CD14-positive monocyte (primary cell): Measurements from ENCODE around the gene ITGA6. TPM values are rescaled to one million over a fixed set of nuclear protein-coding genes. Genes with fewer than 3 reads are reported as not detected.

ENCODE experiments used
- DNase-seq, 3 donors: peaks; one replicate each; pipeline ENCODE4 v3.0.0-alpha.2; 2011 to 2022
- H2AFZ ChIP-seq: 2 replicates; pipeline ENCODE4 v1.6.0; 2012; ENCODE audit warnings: mild to moderate bottlenecking, low read depth, low read length, inconsistent platforms; ENCODE audit not compliant: insufficient read depth, poor library complexity, severe bottlenecking
- H3K27ac ChIP-seq, 2 donors: 1 replicate in 1 of 2; 2 replicates in 1 of 2; pipeline ENCODE4 v1.5.1; 2012 to 2013; ENCODE audit warnings: low read length in 2 of 2, control low read depth in 1 of 2, inconsistent platforms in 1 of 2, low read depth in 1 of 2, mild to moderate bottlenecking in 1 of 2
- H3K27me3 ChIP-seq, 2 donors: one replicate each; pipeline versions ENCODE4 v1.6.0 to v1.6.1; 2011 to 2013; ENCODE audit warnings: low read length in 2 of 2; ENCODE audit not compliant: control insufficient read depth in 2 of 2, insufficient read depth in 2 of 2
- H3K36me3 ChIP-seq, 2 donors: replicated peaks in 1 of 2; 1 replicate in 1 of 2; 2 replicates in 1 of 2; pipeline versions ENCODE4 v1.5.1 to v1.6.1; 2012 to 2013; ENCODE audit warnings: low read length in 2 of 2, control low read depth in 1 of 2, inconsistent platforms in 1 of 2, mild to moderate bottlenecking in 1 of 2; ENCODE audit not compliant: insufficient read depth in 2 of 2, control insufficient read depth in 1 of 2
- H3K4me1 ChIP-seq, 2 donors: 1 replicate in 1 of 2; 2 replicates in 1 of 2; pipeline versions ENCODE4 v1.5.1 to v1.6.1; 2012 to 2013; ENCODE audit warnings: low read length in 2 of 2, control low read depth in 1 of 2, inconsistent platforms in 1 of 2, mild to moderate bottlenecking in 1 of 2, moderate library complexity in 1 of 2; ENCODE audit not compliant: insufficient read depth in 2 of 2, control insufficient read depth in 1 of 2
- H3K4me2 ChIP-seq: replicated peaks from 2 replicates; pipeline ENCODE3; 2012; ENCODE audit warnings: low read length, moderate library complexity, mild to moderate bottlenecking; ENCODE audit not compliant: poor library complexity, severe bottlenecking; ENCODE audit errors: extremely low read depth
- H3K4me3 ChIP-seq, 3 experiments: fragments of 200-600 bp in 1 of 3; sonication (generic) in 1 of 3; replicated peaks in 1 of 3; 1 replicate in 2 of 3; 2 replicates in 1 of 3; pipeline ENCODE4 v1.5.1; 2011 to 2013; ENCODE audit warnings: low read length in 3 of 3, mild to moderate bottlenecking in 3 of 3, control low read depth in 2 of 3, low read depth in 2 of 3, inconsistent platforms in 1 of 3, moderate library complexity in 1 of 3
- H3K79me2 ChIP-seq: 2 replicates; pipeline ENCODE4 v1.6.0; 2012; ENCODE audit warnings: mild to moderate bottlenecking, control low read depth, inconsistent platforms, low read length, moderate library complexity; ENCODE audit not compliant: insufficient read depth
- H3K9ac ChIP-seq: 2 replicates; pipeline ENCODE4 v1.6.0; 2017; ENCODE audit warnings: low read length, mild to moderate bottlenecking; ENCODE audit not compliant: insufficient read depth, poor library complexity, severe bottlenecking
- H3K9me3 ChIP-seq, 2 donors: replicated peaks in 1 of 2; 1 replicate in 1 of 2; 2 replicates in 1 of 2; pipeline versions ENCODE4 v1.5.1 to v1.6.1; 2012 to 2013; ENCODE audit warnings: low read length in 2 of 2, control low read depth in 1 of 2; ENCODE audit not compliant: control insufficient read depth in 1 of 2, insufficient read depth in 1 of 2
- H4K20me1 ChIP-seq: 2 replicates; pipeline ENCODE4 v1.6.0; 2012; ENCODE audit warnings: mild to moderate bottlenecking, low read length, control low read depth, moderate library complexity; ENCODE audit not compliant: insufficient read depth
- H3K27ac Mint-ChIP-seq, 7 donors: one replicate each; pipeline ENCODE4 v1.8.0; 2020; ENCODE audit warnings: mild to moderate bottlenecking in 7 of 7, mixed read lengths in 7 of 7, moderate library complexity in 6 of 7, inconsistent platforms in 2 of 7
- H3K27me3 Mint-ChIP-seq, 3 donors: one replicate each; pipeline ENCODE4 v1.8.0; 2021 to 2022; ENCODE audit warnings: low read depth in 3 of 3, mild to moderate bottlenecking in 3 of 3, mixed read lengths in 3 of 3, moderate library complexity in 3 of 3, inconsistent platforms in 1 of 3
- H3K36me3 Mint-ChIP-seq, 2 donors: one replicate each; pipeline ENCODE4 v1.8.0; 2020; ENCODE audit warnings: mixed read lengths in 2 of 2, inconsistent platforms in 1 of 2, mild to moderate bottlenecking in 1 of 2
- H3K4me1 Mint-ChIP-seq: one replicate; pipeline ENCODE4 v1.8.0; 2020; ENCODE audit warnings: mild to moderate bottlenecking, mixed read lengths
- H3K4me3 Mint-ChIP-seq, 2 donors: one replicate each; pipeline ENCODE4 v1.8.0; 2020; ENCODE audit warnings: mild to moderate bottlenecking in 2 of 2, mixed read lengths in 2 of 2, moderate library complexity in 1 of 2
- H3K9me3 Mint-ChIP-seq, 7 donors: one replicate each; pipeline ENCODE4 v1.8.0; 2020 to 2022; ENCODE audit warnings: mixed read lengths in 7 of 7, mild to moderate bottlenecking in 6 of 7, moderate library complexity in 6 of 7, inconsistent platforms in 2 of 7
- CTCF ChIP-seq: fragments of 200-600 bp; IDR thresholded peaks from one replicate; pipeline ENCODE4 v1.8.0; 2022; ENCODE audit warnings: antibody characterized with exemption, mild to moderate bottlenecking
- WGBS: methylation state at CpG from one replicate; pipeline ENCODE4 v1.1.5; 2013; ENCODE audit warnings: missing lambda C conversion rate; ENCODE audit not compliant: insufficient coverage; 5-methylcytosine and 5-hydroxymethylcytosine counted together
- intact Hi-C, 2 donors: fragments of 100-400 bp; cut with micrococcal nuclease; formaldehyde crosslinking; loops; one replicate each; pipeline versions ENCODE4 v1.15.0 to v1.15.1; 2023
- polyA plus RNA-seq, 3 donors: library from polyadenylated mRNA; depleted of rRNA in 1 of 3; unstranded in 2 of 3; stranded (reverse) in 1 of 3; fragments of 300-500 nt in 2 of 3; fragments of >200 nt in 1 of 3; fragmentation: Illumina TruSeq in 2 of 3; gene quantifications; 1 replicate in 2 of 3; 2 replicates in 1 of 3; pipeline ENCODE4 v1.2.3, GENCODE V29; 2012 to 2021

Gene ITGA6
- polyA plus RNA-seq, 3 donors, result 0.01 to 0.36 (median 0.20) TPM

- DNase-seq, result no peak
- Histone ChIP-seq H3K9me3 (no peaks in the 10 kb centered on the region), H2AFZ (peak overlapping the region; percentile 82), H3K79me2 (peaks cover 18% of the 10 kb centered on the region), H3K4me3 (peak overlapping the region; percentile 65 to 81 (median 70)), H3K27me3 (peaks cover 0 to 8% of the 10 kb centered on the region in 2 donors), H3K9ac (peak overlapping the region; percentile 87), H4K20me1 (peaks cover 4% of the 10 kb centered on the region), H3K4me1 (peaks cover 19 to 23% of the 10 kb centered on the region in 2 donors), H3K36me3 (no peaks in the 10 kb centered on the region), H3K4me2 (peak overlapping the region; percentile 91), H3K27ac (peak overlapping the region; percentile 65 to 84)
- peak overlapping the region; percentile 89 to 96 for H3K4me3 Mint-ChIP-seq
- H3K9me3 Mint-ChIP-seq, result no peaks in the 10 kb centered on the region
- intact Hi-C loops, result loop anchor here in 1 of 2 donors (10.0 kb wide), 1 partner anchor 1630 kb away; the partner anchor contains the start of gene GORASP2
- WGBS, result 21% methylated on average over 8 of the region's 8 CpGs
- peaks cover 29% of the 10 kb centered on the region for H3K4me1 Mint-ChIP-seq
- peaks cover 2 to 14% of the 10 kb centered on the region in 2 donors for H3K36me3 Mint-ChIP-seq
- H3K27me3 Mint-ChIP-seq, result peaks cover 4 to 9% (median 6%) of the 10 kb centered on the region in 3 donors
- no peak for TF ChIP-seq CTCF
- H3K27ac Mint-ChIP-seq, result peak overlapping the region; percentile 90 to 97 (median 94)
These were observed 127.8 kb downstream of the ITGA6 start for GRCh38 chr2:172555272-172555521.

Other genes starting within 250 kb of the ITGA6 start
- gene PDK1, start 128.5 kb downstream of the ITGA6 start, polyA plus RNA-seq, result 10 to 100 TPM in 1 of 3 donors, 1 to 10 TPM in 2; 5.4 to 10.3 (median 9.7) TPM